ENCODE data around the gene UMPS.
"Not testable (repeated sequence)": the region's sequence is repeated elsewhere in the genome, so short reads cannot be mapped to it uniquely, and the experiment has no call there.

UMPS gene

GRCh38 chr3:124780356-124780755, 50.1 kb downstream of the UMPS start:
- Histone ChIP-seq H3K27me3 (ENCODE audit: control insufficient read depth in 1 of 2, insufficient read depth in 2 of 2, low read length in 2 of 2) (no peaks in the 10 kb centered on the region), H3K9me3 (ENCODE audit: control insufficient read depth in 2 of 2, low read length in 2 of 2) (no peaks in the 10 kb centered on the region), H3K27ac (ENCODE audit: low read length) (peak overlapping the region; percentile 89), H3K4me1 (ENCODE audit: control insufficient read depth, insufficient read depth, low read length) (peaks cover 37% of the 10 kb centered on the region), H3K4me3 (ENCODE audit: low read length in 2 of 2) (peak overlapping the region; percentile 38 to 47), H3K36me3 (ENCODE audit: control insufficient read depth in 2 of 2, insufficient read depth in 2 of 2, low read length in 2 of 2) (peaks cover 0 to 4% of the 10 kb centered on the region in 2 donors), H3K9ac (ENCODE audit: low read length in 2 of 2) (peak overlapping the region; percentile 25 to 42)

DNA sequence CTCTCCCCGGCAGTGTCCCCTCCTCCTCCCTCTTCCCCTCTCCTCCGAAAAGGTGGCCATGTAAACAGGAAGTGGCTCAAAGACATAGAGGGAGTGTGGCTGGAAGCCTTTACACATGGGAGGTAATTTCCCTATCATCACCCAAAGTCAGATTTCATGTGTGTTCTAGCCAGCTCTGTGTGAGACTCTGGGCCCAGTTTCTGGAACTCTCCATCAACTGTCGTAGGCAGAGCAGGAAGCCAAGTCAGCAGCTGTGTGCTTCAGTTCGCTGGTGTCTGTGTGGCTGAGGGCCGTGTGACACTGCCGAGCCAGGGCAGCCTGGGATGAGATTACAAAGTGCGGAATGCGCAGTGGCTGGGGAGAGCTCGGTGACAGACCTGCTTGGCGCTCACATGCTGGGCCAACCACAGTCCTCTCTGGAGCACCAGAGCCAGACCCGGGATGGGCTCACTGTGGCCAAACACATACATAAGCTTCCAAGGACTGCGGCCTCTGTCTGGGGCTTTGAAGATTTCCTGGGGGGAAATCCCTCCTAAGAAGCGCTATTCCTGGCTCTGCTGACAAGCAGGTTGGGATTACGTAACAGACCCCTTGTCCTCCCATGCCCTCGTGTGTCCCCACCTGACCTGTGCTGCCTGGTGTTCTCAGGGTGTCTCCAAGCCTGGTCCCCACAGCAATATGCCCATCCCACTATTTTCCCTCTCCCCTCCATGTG, 50.7 kb downstream of the UMPS start:
- Histone ChIP-seq H3K36me3 (ENCODE audit: control insufficient read depth in 2 of 2, insufficient read depth in 2 of 2, low read length in 2 of 2) (peaks cover 0 to 4% of the 10 kb centered on the region in 2 donors), H3K9me3 (ENCODE audit: control insufficient read depth in 2 of 2, low read length in 2 of 2) (no peaks in the 10 kb centered on the region), H3K9ac (ENCODE audit: low read length in 2 of 2) (peak overlapping the region; percentile 25 to 51), H3K4me1 (ENCODE audit: control insufficient read depth, insufficient read depth, low read length) (peaks cover 39% of the 10 kb centered on the region), H3K4me3 (ENCODE audit: low read length in 2 of 2) (peak overlapping the region; percentile 38 to 47), H3K27me3 (ENCODE audit: control insufficient read depth in 1 of 2, insufficient read depth in 2 of 2, low read length in 2 of 2) (no peaks in the 10 kb centered on the region), H3K27ac (ENCODE audit: low read length) (peak overlapping the region; percentile 89)

DNA sequence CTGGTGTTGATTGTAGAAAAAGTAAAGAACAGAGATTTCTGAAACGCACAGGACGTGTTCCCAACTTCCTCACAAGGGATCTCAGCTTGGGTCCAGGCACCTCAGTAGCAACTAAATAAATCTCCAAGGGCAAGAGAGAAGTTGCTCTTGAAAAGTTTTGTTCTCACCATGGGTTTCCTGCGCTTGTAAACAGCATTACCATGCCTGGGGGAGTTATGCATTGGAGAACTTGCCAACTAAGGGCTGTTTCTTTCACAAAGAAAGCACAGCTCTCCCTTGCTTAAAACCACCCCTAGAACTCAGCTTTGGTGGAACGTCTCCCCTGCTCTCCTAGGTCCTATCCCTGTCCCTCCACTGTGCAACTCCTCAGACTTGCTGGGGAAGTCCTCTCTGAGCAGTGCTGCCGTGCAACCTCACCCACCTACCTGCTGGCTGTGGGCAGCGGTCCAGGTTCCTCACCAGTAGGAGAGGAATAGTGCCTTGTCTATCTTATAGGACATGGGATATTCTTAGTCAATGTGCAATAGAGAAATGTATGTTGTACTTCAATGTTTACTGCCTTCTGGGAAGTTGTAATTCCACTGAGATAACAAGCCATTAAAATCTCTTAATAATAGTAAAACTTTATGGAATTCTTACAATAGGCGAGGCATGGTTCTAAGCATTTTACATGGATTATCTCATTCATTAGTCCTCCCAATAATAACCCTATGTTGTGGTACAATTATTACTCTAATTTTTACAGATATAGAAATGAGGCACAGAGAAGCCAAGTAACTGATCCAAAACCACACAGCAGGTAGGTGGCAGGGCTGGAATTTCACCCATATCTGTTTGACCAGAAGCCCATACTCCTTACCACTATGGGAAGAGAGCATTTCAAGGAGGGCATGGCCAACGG, 51.5 kb downstream of the UMPS start:
- Histone ChIP-seq H3K27ac (ENCODE audit: low read length) (peak overlapping the region; percentile 89), H3K4me3 (ENCODE audit: low read length in 2 of 2) (peak overlapping the region in 1 of 2 donors; percentile 47), H3K27me3 (ENCODE audit: control insufficient read depth in 1 of 2, insufficient read depth in 2 of 2, low read length in 2 of 2) (no peaks in the 10 kb centered on the region), H3K36me3 (ENCODE audit: control insufficient read depth in 2 of 2, insufficient read depth in 2 of 2, low read length in 2 of 2) (peaks cover 0 to 4% of the 10 kb centered on the region in 2 donors), H3K4me1 (ENCODE audit: control insufficient read depth, insufficient read depth, low read length) (peaks cover 46% of the 10 kb centered on the region), H3K9ac (ENCODE audit: low read length in 2 of 2) (peak overlapping the region in 1 of 2 donors; percentile 25), H3K9me3 (ENCODE audit: control insufficient read depth in 2 of 2, low read length in 2 of 2) (no peaks in the 10 kb centered on the region)

DNA sequence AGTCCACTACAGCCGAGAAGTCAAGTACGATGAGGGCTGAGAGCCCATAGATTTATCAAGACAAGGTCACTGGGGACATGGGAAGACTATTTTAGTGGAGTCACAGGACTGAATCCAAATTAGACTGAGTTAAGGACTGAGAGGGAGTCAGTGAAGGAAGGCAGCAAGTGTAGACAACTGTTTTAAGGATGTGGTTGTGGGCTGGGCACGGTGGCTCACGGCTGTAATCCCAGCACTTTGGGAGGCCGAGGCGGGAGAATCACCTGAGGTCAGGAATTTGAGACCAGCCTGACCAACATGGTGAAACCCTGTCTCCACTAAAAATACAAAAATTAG, 52.1 kb downstream of the UMPS start:
- peaks cover 51% of the 10 kb centered on the region for H3K4me1 ChIP-seq (ENCODE audit: control insufficient read depth, insufficient read depth, low read length)
- H3K9me3 ChIP-seq (ENCODE audit: control insufficient read depth in 2 of 2, low read length in 2 of 2); H3K9ac ChIP-seq (ENCODE audit: low read length in 2 of 2); H3K4me3 ChIP-seq (ENCODE audit: low read length in 2 of 2); H3K36me3 ChIP-seq (ENCODE audit: control insufficient read depth in 2 of 2, insufficient read depth in 2 of 2, low read length in 2 of 2); H3K27me3 ChIP-seq (ENCODE audit: control insufficient read depth in 1 of 2, insufficient read depth in 2 of 2, low read length in 2 of 2); H3K27ac ChIP-seq (ENCODE audit: low read length): not testable (repeated sequence)

DNA sequence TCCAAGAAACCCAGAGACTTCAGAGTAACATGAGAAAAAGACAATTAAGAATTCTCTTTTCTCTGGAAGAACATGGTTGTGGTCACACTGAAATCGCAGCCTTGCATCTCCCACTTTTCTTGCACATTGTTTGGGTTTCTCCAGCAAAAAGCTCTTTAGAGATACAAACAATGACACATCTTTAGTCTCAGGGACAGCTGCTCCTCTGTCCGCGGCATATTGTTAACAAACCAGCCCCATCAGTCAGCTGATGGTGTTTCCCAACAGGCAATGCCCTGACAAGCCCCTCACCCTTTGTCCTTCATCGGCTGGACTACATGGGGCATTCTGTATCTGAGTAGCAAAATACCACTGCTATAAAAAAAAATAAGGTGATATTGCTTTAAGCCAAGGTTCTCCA, 53.4 kb downstream of the UMPS start:
- H3K4me3 ChIP-seq (ENCODE audit: low read length in 2 of 2): no peak overlapping the region
- no peaks in the 10 kb centered on the region for H3K27me3 ChIP-seq (ENCODE audit: control insufficient read depth in 1 of 2, insufficient read depth in 2 of 2, low read length in 2 of 2)
- no peaks in the 10 kb centered on the region for H3K9me3 ChIP-seq (ENCODE audit: control insufficient read depth in 2 of 2, low read length in 2 of 2)
- peaks cover 49% of the 10 kb centered on the region for H3K4me1 ChIP-seq (ENCODE audit: control insufficient read depth, insufficient read depth, low read length)
- no peak overlapping the region for H3K9ac ChIP-seq (ENCODE audit: low read length in 2 of 2)
- H3K36me3 ChIP-seq (ENCODE audit: control insufficient read depth in 2 of 2, insufficient read depth in 2 of 2, low read length in 2 of 2): peaks cover 0 to 4% of the 10 kb centered on the region in 2 donors
- H3K27ac ChIP-seq (ENCODE audit: low read length): no peak overlapping the region

DNA sequence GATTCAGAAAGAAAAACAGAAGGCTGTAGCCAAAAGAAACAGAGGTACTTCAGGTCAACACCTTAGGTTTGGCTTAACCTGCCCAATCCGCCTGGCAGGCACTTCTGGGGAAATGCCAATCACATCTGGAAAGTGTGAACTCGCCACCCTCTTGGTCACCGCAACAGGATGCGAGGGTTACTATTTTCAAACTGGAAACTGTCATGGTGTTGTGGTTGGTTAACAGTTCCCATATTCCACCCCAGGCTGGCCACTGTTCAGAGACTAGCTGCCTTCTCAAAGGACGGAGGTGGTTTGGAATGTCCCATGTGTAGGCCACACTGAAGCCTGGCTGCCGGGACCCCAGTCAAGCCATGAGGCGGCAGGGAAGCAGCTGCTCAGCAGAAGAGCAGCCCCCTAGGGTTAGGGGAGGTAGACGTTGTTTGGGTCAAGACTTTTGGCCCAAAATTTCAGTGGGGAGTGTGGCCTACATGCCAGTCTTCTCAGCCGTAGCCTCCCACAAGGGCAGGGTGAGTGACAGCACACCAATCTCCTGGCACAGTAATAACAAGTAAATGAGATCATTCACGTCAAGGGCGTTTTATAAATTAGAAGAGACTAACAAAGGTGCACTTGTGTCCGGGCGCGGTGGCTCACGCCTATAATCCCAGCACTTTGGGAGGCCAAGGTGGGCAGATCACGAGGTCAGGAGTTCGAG, 54.6 kb downstream of the UMPS start:
- Histone ChIP-seq H3K9ac (ENCODE audit: low read length in 2 of 2) (no peak overlapping the region), H3K9me3 (ENCODE audit: control insufficient read depth in 2 of 2, low read length in 2 of 2) (no peaks in the 10 kb centered on the region), H3K36me3 (ENCODE audit: control insufficient read depth in 2 of 2, insufficient read depth in 2 of 2, low read length in 2 of 2) (peaks cover 0 to 4% of the 10 kb centered on the region in 2 donors), H3K4me1 (ENCODE audit: control insufficient read depth, insufficient read depth, low read length) (peaks cover 38% of the 10 kb centered on the region), H3K27ac (ENCODE audit: low read length) (peak overlapping the region; percentile 18), H3K27me3 (ENCODE audit: control insufficient read depth in 1 of 2, insufficient read depth in 2 of 2, low read length in 2 of 2) (no peaks in the 10 kb centered on the region), H3K4me3 (ENCODE audit: low read length in 2 of 2) (no peak overlapping the region)

DNA sequence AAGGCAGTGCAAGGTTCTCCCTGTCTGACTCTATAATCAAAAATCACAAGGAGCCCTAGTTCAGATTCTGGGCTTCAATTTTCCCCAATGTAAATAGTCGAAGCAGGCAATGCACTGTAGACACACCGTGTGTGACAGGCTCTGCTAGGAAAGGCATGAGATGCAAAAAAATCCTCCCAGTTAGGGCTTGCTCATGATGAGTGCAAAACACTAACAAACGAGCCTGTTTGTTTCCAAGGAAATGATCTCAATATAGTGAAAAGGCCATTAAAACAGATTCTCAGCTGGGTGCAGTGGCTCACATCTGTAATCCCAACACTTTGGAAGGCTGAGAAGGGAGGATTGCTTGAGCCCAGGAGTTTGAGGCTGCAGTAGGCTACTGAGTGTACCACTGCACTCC, 55.7 kb downstream of the UMPS start:
- Histone ChIP-seq H3K4me1 (ENCODE audit: control insufficient read depth, insufficient read depth, low read length) (peaks cover 27% of the 10 kb centered on the region), H3K9ac (ENCODE audit: low read length in 2 of 2) (no peak overlapping the region), H3K27me3 (ENCODE audit: control insufficient read depth in 1 of 2, insufficient read depth in 2 of 2, low read length in 2 of 2) (no peaks in the 10 kb centered on the region), H3K27ac (ENCODE audit: low read length) (peak overlapping the region; percentile 41), H3K9me3 (ENCODE audit: control insufficient read depth in 2 of 2, low read length in 2 of 2) (no peaks in the 10 kb centered on the region), H3K4me3 (ENCODE audit: low read length in 2 of 2) (no peak overlapping the region), H3K36me3 (ENCODE audit: control insufficient read depth in 2 of 2, insufficient read depth in 2 of 2, low read length in 2 of 2) (peaks cover 0 to 4% of the 10 kb centered on the region in 2 donors)

GRCh38 chr3:124786511-124787241, 56.4 kb downstream of the UMPS start:
- Histone ChIP-seq H3K27ac (ENCODE audit: low read length) (peak overlapping the region; percentile 41), H3K9me3 (ENCODE audit: control insufficient read depth in 2 of 2, low read length in 2 of 2) (no peaks in the 10 kb centered on the region), H3K4me3 (ENCODE audit: low read length in 2 of 2) (no peak overlapping the region), H3K4me1 (ENCODE audit: control insufficient read depth, insufficient read depth, low read length) (peaks cover 24% of the 10 kb centered on the region), H3K36me3 (ENCODE audit: control insufficient read depth in 2 of 2, insufficient read depth in 2 of 2, low read length in 2 of 2) (peaks cover 0 to 4% of the 10 kb centered on the region in 2 donors), H3K9ac (ENCODE audit: low read length in 2 of 2) (no peak overlapping the region), H3K27me3 (ENCODE audit: control insufficient read depth in 1 of 2, insufficient read depth in 2 of 2, low read length in 2 of 2) (no peaks in the 10 kb centered on the region)

- Histone ChIP-seq H3K9me3 (ENCODE audit: control insufficient read depth in 2 of 2, low read length in 2 of 2) (no peaks in the 10 kb centered on the region), H3K27ac (ENCODE audit: low read length) (no peak overlapping the region), H3K4me3 (ENCODE audit: low read length in 2 of 2) (no peak overlapping the region), H3K4me1 (ENCODE audit: control insufficient read depth, insufficient read depth, low read length) (peaks cover 30% of the 10 kb centered on the region), H3K36me3 (ENCODE audit: control insufficient read depth in 2 of 2, insufficient read depth in 2 of 2, low read length in 2 of 2) (peaks cover 0 to 4% of the 10 kb centered on the region in 2 donors), H3K27me3 (ENCODE audit: control insufficient read depth in 1 of 2, insufficient read depth in 2 of 2, low read length in 2 of 2) (no peaks in the 10 kb centered on the region), H3K9ac (ENCODE audit: low read length in 2 of 2) (no peak overlapping the region)
Measured at GRCh38 chr3:124787476-124788195, 57.4 kb downstream of the UMPS start.

Data from stomach smooth muscle (tissue), 2 donors.